GM21737 (cell line): Measurements from ENCODE around the gene LCE1E.

Source experiments
- ATAC-seq: cut with Tn5 transposase; IDR thresholded peaks from one replicate; pipeline ENCODE4 v1.9.1; 2021; ENCODE audit warnings: mild to moderate bottlenecking, moderate library complexity; ENCODE audit not compliant: unreplicated experiment

LCE1E gene

DNA sequence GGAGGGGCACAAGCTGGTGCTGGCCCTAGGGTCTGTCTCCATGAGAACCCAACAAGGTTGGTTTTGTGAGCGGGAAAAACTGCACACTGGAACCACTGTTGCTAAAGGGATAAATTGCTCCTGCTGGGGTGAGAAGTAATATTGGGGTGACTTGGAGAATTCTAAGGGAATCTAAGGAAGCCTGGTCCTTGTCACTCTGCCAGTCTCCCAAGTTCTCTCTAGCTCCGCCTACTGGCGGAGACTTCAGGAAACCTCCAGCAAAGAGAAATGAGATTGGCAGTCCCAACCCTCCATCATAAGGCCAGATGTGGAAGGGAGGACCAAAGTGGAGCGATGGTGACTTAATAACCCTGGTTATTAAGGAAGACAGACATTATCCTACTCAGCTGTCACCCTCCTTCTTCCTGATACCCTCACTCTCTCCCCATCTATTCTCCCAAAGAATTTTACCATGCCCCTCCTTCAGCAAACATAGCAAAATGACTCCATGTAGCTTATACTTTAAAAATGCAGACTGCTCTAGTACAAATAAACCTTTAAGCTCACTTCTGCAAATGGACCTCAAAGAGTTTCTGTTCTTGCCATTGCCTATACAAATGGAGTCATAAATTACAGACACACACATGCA lies 8.4 kb upstream of the LCE1E start:
- no peak for ATAC-seq

DNA sequence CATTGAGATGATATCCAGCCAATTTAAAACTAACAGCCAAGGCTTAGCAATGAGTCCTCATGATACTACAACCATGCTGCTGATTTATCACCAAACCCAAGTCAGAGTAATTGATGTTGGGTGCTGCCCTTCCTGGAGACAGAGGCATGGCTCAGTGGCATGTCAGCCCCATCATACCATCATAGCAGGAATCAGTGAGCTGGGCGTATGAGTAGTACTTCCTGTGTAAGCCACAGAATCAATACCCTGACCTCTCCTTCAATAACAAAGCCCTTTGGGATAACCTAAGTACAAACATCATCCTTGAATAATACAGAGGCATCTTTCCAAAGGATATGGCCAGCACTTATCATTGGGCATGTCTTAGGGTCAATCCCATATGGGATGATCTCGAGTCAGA lies 3.0 kb upstream of the LCE1E start:
- ATAC-seq: no peak

DNA sequence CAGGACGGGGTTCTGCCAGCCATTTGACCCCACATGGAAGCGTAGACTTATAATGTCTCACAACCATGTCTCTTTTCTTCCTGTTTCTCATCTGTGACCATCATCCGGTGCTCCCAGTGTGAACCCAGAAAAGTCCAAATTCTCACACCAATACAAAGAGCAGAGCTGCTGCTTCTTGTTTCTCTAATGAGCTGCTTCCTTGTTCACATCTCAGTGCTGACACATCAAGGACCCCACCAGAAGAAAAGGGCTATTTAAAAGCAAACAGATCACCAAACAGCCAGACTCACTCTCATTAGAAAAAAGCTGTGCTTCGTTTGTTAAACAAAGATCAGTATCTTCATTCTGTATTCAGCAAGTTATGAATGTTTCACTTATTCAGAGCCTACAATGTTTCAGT lies 9.6 kb downstream of the LCE1E start:
- no peak for ATAC-seq

DNA sequence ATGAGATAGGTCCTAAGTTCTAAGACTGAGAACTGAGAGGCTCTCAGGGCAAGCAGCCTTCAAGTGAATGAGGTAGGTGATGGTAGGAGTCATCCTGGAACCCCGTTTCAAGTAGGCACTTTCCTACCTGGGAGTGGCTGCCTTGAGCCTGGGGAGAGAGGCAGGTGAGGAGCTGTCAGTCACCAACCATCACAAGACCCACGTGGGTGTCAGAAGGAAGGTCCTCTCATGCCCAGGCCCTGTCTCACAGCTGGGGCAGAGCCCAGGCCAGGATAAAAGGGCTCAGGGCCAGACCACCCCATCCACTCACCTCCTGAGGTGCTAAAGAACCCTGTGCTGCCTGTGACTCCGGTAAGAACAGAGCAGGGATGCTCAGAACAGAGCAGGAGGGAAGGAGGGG lies 10.4 kb downstream of the LCE1E start, which contains the start of gene LCE1D:
Gene LCE1D (plus strand): TSS at position 301 of the 400 bp plus-strand sequence. CDS start 1,074 bp downstream, outside the sequence.
- no peak for ATAC-seq

DNA sequence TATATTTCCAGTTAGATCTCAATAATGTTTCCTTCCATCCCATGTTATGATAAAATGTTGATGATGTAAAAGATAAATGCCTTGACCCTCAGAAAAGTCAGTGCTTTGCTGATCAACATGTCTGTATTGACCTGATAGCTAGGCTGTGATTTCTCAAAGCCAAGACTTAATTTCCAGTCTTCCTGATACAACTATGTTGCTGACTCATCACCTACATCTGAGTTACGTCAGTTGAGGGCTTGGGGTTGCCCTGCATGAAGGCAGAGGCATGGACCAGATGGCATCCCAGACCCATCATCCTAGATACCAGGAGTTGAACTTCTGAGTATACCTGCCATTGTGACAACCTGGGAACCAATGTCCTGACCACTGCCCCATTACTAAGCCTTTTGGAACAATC lies 15.3 kb downstream of the LCE1E start:
- ATAC-seq: no peak

DNA sequence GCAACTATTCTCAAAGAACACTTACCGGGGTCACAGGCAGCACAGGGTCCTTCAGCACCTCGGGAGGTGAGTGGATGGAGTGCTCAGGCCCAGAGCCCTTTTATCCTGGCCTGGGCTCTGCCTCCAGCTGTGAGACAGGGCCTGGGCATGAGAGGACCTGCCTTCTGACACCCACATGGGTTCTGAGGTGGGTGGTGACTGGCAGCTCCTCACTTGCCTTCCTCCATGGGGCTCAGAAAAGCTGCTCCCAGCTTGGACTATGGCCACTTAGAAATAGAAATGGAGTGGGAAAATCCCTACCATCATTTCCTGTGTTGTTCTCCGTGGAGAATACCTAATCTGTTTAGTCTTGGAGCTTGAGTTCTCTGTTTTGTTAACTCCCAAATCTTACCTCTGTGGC lies 20.5 kb downstream of the LCE1E start, which contains the start of gene LCE1C:
Gene LCE1C (minus strand): TSS at position 76 of the 400 bp plus-strand sequence. CDS start 1,173 bp downstream, outside the sequence.
- no peak for ATAC-seq

DNA sequence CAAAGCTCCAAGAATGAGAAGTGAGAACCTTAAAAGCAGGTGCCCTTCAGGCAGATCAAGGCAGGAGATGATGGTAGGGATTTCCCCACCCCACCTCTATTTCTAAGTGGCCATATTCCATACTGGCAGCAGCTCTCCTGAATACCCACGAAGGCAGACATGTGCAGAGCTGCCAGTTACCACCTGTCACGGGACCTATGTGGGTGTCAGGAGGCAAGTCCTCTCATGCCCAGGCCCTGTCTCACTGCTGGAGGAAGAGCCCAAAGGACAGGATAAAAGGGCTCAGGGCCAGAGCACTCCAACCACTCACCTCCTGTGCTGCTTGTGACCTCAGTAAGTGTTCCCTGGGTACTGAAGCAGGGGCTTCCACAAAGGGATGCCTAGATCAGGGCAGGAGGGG lies 25.0 kb downstream of the LCE1E start:
- ATAC-seq: no peak

DNA sequence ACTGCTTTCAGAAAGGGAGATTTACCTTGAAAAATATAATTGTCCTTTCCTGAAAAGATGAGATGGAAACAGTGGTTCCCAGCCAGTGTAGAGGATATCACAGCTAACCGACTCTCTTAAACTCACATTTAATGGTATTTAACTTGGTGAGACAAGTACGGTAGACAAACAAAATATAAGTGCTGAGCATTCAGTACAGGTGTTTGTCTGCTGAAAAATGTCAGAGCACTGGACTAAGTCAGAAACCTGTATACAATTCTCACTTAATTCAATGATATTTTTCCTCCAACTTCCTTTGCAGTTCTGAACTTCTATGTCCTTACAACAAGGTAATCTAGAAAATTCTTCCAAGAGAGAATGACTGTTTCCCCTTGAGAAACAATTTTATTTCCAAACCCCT lies 25.6 kb downstream of the LCE1E start, which contains the start of gene LCE1B:
Gene LCE1B (plus strand): TSS at position 301 of the 400 bp plus-strand sequence. CDS start 476 bp downstream, outside the sequence.
- no peak for ATAC-seq

DNA sequence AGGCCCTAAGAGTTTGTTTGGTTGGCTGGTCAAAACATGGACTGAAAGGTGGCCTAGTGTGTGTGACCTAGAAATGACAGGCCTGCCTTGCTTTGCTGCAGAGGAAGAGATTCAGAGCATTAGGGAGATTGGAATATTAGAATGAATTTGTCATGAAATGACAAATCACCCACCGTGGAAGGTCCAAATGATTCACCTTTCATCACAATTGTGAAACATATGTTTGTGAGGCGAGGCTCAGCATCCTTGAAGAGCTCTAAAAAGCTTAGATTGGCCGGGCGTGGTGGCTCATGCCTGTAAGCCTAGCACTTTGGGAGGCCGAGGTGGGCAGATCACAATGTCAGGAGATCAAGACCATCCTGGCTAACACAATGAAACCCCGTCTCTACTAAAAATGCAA lies 31.3 kb downstream of the LCE1E start:
- no peak for ATAC-seq

DNA sequence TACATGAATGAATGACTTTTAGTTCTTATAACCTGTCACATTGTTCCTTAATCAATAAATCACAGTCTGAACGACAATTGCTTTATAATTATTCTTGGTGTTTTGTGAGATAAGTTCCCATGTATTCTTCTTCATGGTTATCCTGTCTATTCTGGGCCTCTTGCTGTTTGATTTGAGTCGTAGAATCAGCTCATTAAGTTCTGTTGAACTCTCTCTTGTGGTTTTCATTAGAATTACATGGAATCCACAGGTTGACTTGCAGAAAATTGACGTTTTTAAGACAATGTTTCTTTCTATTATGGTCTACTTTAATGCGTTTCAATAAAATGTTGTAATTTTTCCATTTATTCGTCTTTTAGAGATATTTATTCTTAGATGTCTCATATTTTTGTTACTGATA lies 37.2 kb downstream of the LCE1E start:
- ATAC-seq: no peak

DNA sequence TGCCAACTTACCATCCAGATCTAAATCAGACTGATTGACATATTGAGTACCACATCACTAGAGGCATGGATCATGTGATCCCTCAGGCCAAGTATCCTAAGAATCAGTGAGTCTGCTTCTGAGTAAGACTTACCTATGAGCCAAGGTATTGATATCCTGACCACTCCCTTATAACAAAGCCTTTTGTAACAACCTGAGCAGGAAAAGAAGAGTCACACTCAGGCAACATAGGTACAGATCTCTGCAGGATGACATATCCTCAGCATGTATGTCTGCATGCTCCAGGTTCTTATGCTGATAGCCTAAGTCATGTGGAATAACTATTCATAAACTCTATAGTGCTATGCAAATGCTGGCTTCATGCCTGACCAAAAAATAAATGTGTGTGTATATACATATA lies 38.9 kb downstream of the LCE1E start:
- no peak for ATAC-seq

DNA sequence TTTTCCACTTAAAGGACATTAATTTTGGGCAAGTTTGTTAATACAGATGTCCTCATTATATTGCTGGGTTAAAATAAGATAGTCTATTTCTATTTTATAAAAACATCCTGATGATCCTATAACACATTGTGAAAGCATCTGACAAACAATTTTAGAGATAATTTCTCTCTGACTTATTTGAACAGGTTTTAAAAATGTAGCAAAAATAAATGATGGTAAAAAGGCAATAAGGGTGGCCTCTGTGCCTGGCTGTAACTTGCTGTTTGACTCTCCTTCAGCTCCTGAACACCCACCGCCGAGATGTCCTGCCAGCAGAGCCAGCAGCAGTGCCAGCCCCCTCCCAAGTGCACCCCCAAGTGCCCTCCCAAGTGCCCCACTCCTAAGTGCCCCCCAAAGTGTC lies 41.1 kb downstream of the LCE1E start, which contains the start of gene LCE1A:
Gene LCE1A (plus strand): TSS at position 301 of the 400 bp plus-strand sequence. CDS start 0 bp downstream, at position 301.
- ATAC-seq: no peak

DNA sequence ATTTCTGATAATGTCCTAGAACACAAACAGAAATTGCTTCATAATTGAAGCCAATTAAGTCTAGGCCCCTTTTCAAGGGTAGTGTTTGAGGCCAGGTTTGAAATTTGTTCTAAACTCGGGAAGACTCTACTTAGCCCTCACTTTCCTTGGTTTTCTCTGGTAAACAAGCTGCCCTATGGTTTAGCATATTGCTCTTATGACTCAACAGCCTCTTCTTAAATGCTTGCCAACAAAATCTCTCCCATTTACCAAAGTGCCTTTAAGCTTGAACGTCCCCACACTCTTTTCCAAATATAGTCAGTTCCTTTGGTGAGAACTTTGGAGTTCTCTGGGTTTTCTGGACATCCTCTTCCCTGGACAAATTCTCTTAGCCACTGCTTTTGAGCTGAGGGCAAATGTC lies 50.8 kb downstream of the LCE1E start:
- no peak for ATAC-seq
